ENCODE data around the gene MAGI2. TPM values are rescaled to one million over a fixed set of nuclear protein-coding genes. Genes with fewer than 3 reads are reported as not detected.

MAGI2 gene
- total RNA-seq, 1 experiment from 2014 or later: 14.3 TPM

DNA sequence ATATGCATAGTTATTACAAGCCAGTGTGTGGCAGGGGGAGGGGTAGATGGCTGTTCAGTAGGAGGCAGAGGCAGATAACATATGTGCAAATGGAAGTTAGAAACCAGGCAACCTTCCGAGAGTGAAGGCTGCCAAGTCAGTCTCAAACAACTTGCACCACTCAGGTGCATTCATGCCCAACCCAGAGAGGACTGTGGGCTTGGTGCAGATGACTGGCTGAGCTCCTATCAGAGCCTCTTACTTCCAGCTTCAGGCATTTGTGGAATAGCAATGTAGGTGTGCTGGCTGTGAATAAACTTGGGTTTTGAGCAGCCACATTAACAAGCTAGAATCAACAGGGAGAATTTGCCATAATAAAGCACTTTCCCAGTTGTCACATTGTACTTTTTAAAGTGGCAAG is 865.1 kb downstream of the MAGI2 start:
- H3K23ac ChIP-seq (ENCODE audit: insufficient read length, low read depth, low read length): no peak overlapping the region
- H3K27ac ChIP-seq (ENCODE audit: insufficient read length, low read depth, low read length): no peak overlapping the region
- no peak overlapping the region for H2BK20ac ChIP-seq (ENCODE audit: low read depth, low read length, poor library complexity, severe bottlenecking)
- Mint-ChIP-seq H3K36me3 (ENCODE audit: insufficient read depth in 1 of 3, low read depth in 3 of 3) (peaks cover 4 to 5% (median 4%) of the 10 kb centered on the region in 3 experiments; a peak in 3 of 7 replicates), H3K4me1 (peaks cover 24 to 28% of the 10 kb centered on the region in 2 experiments), H3K9me3 (no peaks in the 10 kb centered on the region), H3K27ac (no peak overlapping the region), H3K27me3 (ENCODE audit: low read depth) (no peaks in the 10 kb centered on the region), H3K4me3 (no peak overlapping the region)
- no peaks in the 10 kb centered on the region for H3K9me3 ChIP-seq (ENCODE audit: control insufficient read depth, low read depth, low read length)
- no peak overlapping the region for H4K5ac ChIP-seq (ENCODE audit: insufficient read length, low read depth, low read length)
- no peaks in the 10 kb centered on the region for H3K79me1 ChIP-seq (ENCODE audit: insufficient read depth, low read depth, low read length, poor library complexity, severe bottlenecking)
- H3K56ac ChIP-seq (ENCODE audit: insufficient read length, low read depth, low read length): no peak overlapping the region
- H3K4me2 ChIP-seq (ENCODE audit: insufficient read depth, insufficient read length, low read length): no peak overlapping the region
- no peaks in the 10 kb centered on the region for H4K20me1 ChIP-seq (ENCODE audit: control insufficient read depth, insufficient read depth, insufficient read length)
- no peak overlapping the region for H2BK15ac ChIP-seq (ENCODE audit: low read depth, low read length)
- H3K9ac ChIP-seq (ENCODE audit: extremely low read depth, insufficient read length, low read length): no peak overlapping the region
- H3K23me2 ChIP-seq (ENCODE audit: insufficient read length, low read depth, low read length, poor library complexity, severe bottlenecking): no peaks in the 10 kb centered on the region
- H3K4ac ChIP-seq (ENCODE audit: low read depth, low read length): no peak overlapping the region
- no peak overlapping the region for H2BK120ac ChIP-seq (ENCODE audit: low read depth, low read length, poor library complexity, severe bottlenecking)
- no peak overlapping the region for H2BK12ac ChIP-seq (ENCODE audit: insufficient read length, low read depth, low read length)
- no peaks in the 10 kb centered on the region; the same call in 1 of the 2 replicates for H3K79me2 ChIP-seq (ENCODE audit: insufficient read depth, low read length)
- WGBS (ENCODE audit: extremely low coverage, insufficient read length, low lambda C conversion rate): no CpG with 5 or more reads among the region's 1 CpG
- H3K18ac ChIP-seq (ENCODE audit: insufficient read length, low read depth, low read length): no peak overlapping the region
- H3K14ac ChIP-seq (ENCODE audit: insufficient read depth, low read length): no peak overlapping the region; the same call in 1 of the 2 replicates
- no peak for DNase-seq
- TF ChIP-seq, protein P1, sequence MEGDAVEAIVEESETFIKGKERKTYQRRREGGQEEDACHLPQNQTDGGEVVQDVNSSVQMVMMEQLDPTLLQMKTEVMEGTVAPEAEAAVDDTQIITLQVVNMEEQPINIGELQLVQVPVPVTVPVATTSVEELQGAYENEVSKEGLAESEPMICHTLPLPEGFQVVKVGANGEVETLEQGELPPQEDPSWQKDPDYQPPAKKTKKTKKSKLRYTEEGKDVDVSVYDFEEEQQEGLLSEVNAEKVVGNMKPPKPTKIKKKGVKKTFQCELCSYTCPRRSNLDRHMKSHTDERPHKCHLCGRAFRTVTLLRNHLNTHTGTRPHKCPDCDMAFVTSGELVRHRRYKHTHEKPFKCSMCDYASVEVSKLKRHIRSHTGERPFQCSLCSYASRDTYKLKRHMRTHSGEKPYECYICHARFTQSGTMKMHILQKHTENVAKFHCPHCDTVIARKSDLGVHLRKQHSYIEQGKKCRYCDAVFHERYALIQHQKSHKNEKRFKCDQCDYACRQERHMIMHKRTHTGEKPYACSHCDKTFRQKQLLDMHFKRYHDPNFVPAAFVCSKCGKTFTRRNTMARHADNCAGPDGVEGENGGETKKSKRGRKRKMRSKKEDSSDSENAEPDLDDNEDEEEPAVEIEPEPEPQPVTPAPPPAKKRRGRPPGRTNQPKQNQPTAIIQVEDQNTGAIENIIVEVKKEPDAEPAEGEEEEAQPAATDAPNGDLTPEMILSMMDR (conservative IDR thresholded peaks at IDR 0.05): no peak
- H3T11ph ChIP-seq (ENCODE audit: low read length): no peak overlapping the region
- H2BK5ac ChIP-seq (ENCODE audit: insufficient read length, low read length): no peak overlapping the region
- H4K91ac ChIP-seq (ENCODE audit: insufficient read length, low read depth, low read length): no peak overlapping the region
- no peaks in the 10 kb centered on the region for H3K27me3 ChIP-seq (ENCODE audit: insufficient read depth, low read length)
- peaks cover 2% of the 10 kb centered on the region; the same call in 1 of the 2 replicates for H3K4me1 ChIP-seq (ENCODE audit: insufficient read depth, low read length)
- H2AFZ ChIP-seq (ENCODE audit: low read length): no peak overlapping the region
- H4K8ac ChIP-seq (replicated peaks; ENCODE audit: insufficient read length, low read depth, low read length): no peak overlapping the region
- no peak overlapping the region for H2AK5ac ChIP-seq (ENCODE audit: insufficient read length, low read length)
